Measurements from ENCODE around the gene LRWD1. TPM values are rescaled to one million over a fixed set of nuclear protein-coding genes. Genes with fewer than 3 reads are reported as not detected.

LRWD1 gene
- total RNA-seq, 1 experiment from 2014 or later: 39.5 TPM

- Histone ChIP-seq H3K4me2 (ENCODE audit: low read length) (no peak overlapping the region), H2AFZ (ENCODE audit: low read depth, low read length, poor library complexity, severe bottlenecking) (no peak overlapping the region), H3K27me3 (ENCODE audit: insufficient read depth, low read length) (no peaks in the 10 kb centered on the region), H3K4me3 (replicated peaks in 1 of 2; ENCODE audit: low read depth in 1 of 2, low read length in 2 of 2) (no peak overlapping the region), H4K20me1 (ENCODE audit: insufficient read depth) (no peaks in the 10 kb centered on the region), H3K9me3 (ENCODE audit: control insufficient read depth in 1 of 2, insufficient read depth in 1 of 2, low read depth in 1 of 2, low read length in 2 of 2) (no peaks in the 10 kb centered on the region), H3K27ac (ENCODE audit: low read depth, low read length) (no peak overlapping the region), H3K36me3 (ENCODE audit: control insufficient read depth in 1 of 2, insufficient read depth in 2 of 2, low read length in 2 of 2) (no peaks in the 10 kb centered on the region; a peak in 1 of 4 replicates), H3K4me1 (ENCODE audit: control insufficient read depth in 1 of 2, insufficient read depth in 2 of 2, low read length in 2 of 2) (peaks cover 6 to 25% of the 10 kb centered on the region in 2 experiments), H3K9me2 (ENCODE audit: insufficient read depth) (no peaks in the 10 kb centered on the region), H3K9ac (ENCODE audit: low read length) (no peak overlapping the region), H3K79me2 (ENCODE audit: insufficient read depth, low read length) (no peaks in the 10 kb centered on the region)
- ChIA-PET POLR2A (no interaction called here), RAD21 (ENCODE audit: low non-redundant PET in 1 of 2, low total read pairs in 2 of 2, uncharacterized antibody in 2 of 2, unreplicated experiment in 2 of 2) (no interaction called here), CTCF (interaction anchor here (1.4 kb wide), 1 partner anchor 43 kb away, joined by 3 read pairs; no protein-coding TSS in a partner anchor)
- BruUV-seq (replicated peaks): no TSS peak
- no peak for DNase-seq (ENCODE audit: low read depth, low spot score)
- ATAC-seq: no peak
- no peak for TF ChIP-seq FOSL1 (IDR thresholded peaks at IDR 0.05; ENCODE audit: low read depth)
- no peak for TF ChIP-seq ZFX (IDR thresholded peaks at IDR 0.05)
- TF ChIP-seq EGR1 (IDR thresholded peaks at IDR 0.05; ENCODE audit: low read depth): no peak
- no peak for TF ChIP-seq RAD21 (IDR thresholded peaks at IDR 0.05; ENCODE audit: low read depth)
- no peak for TF ChIP-seq SP1 (IDR thresholded peaks at IDR 0.05; ENCODE audit: low read depth)
- no peak for TF ChIP-seq JUND (IDR thresholded peaks at IDR 0.05)
- intact Hi-C loops (cut with micrococcal nuclease): no loop called here
Observed at GRCh38 chr7:102447311-102447710, 17.5 kb upstream of the LRWD1 start.

DNA sequence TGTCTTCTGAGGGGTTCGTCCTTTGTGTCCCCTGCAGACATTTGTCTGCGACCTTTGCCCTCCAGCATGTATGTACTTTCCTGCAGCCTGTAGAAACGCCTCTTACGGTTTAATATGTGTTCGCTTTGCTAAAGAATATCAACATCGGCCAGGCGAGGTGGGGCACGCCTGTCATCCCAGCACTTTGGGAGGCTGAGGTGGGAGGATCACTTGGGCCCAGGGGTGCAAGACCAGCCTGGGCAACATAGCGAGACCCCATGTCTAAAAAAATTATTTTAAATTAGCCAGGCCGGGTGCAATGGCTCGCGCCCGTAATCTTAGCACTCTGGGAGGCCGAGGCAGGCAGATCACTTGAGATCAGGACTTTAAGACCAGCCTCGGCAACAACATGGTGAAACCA lies 15.6 kb upstream of the LRWD1 start:
- Histone ChIP-seq H3K4me1 (ENCODE audit: control insufficient read depth in 1 of 2, insufficient read depth in 2 of 2, low read length in 2 of 2) (peaks cover 6 to 25% of the 10 kb centered on the region in 2 experiments), H3K9me2 (ENCODE audit: insufficient read depth) (no peaks in the 10 kb centered on the region), H3K27me3 (ENCODE audit: insufficient read depth, low read length) (no peaks in the 10 kb centered on the region), H2AFZ (ENCODE audit: low read depth, low read length, poor library complexity, severe bottlenecking) (no peak overlapping the region), H3K4me2 (ENCODE audit: low read length) (no peak overlapping the region), H3K79me2 (ENCODE audit: insufficient read depth, low read length) (no peaks in the 10 kb centered on the region), H3K27ac (ENCODE audit: low read depth, low read length) (no peak overlapping the region), H3K9me3 (ENCODE audit: control insufficient read depth in 1 of 2, insufficient read depth in 1 of 2, low read depth in 1 of 2, low read length in 2 of 2) (no peaks in the 10 kb centered on the region), H4K20me1 (ENCODE audit: insufficient read depth) (no peaks in the 10 kb centered on the region), H3K9ac (ENCODE audit: low read length) (no peak overlapping the region), H3K36me3 (ENCODE audit: control insufficient read depth in 1 of 2, insufficient read depth in 2 of 2, low read length in 2 of 2) (no peaks in the 10 kb centered on the region; a peak in 1 of 4 replicates), H3K4me3 (replicated peaks in 1 of 2; ENCODE audit: low read depth in 1 of 2, low read length in 2 of 2) (no peak overlapping the region)
- intact Hi-C loops (cut with micrococcal nuclease): no loop called here
- ATAC-seq (no peak), DNase-seq (ENCODE audit: low read depth, low spot score) (no peak)
- ChIA-PET RAD21 (ENCODE audit: low non-redundant PET in 1 of 2, low total read pairs in 2 of 2, uncharacterized antibody in 2 of 2, unreplicated experiment in 2 of 2) (interaction anchor here in 1 of 2 experiments (1.7 kb wide), 1 partner anchor 45 kb away, joined by 5 read pairs; no protein-coding TSS in a partner anchor), CTCF (interaction anchor here (0.7 to 2.2 kb wide), 2 partner anchors 37 to 47 kb away, joined by 3 to 14 read pairs; no protein-coding TSS in a partner anchor), POLR2A (no interaction called here)
- BruUV-seq (replicated peaks): no TSS peak
- TF ChIP-seq POLR2AphosphoS5 (IDR thresholded peaks at IDR 0.05; ENCODE audit: low read depth, low read length) (no peak), EGR1 (IDR thresholded peaks at IDR 0.05; ENCODE audit: low read depth) (no peak), JUND (IDR thresholded peaks at IDR 0.05) (no peak), MAX (IDR thresholded peaks at IDR 0.05) (no peak), RAD21 (IDR thresholded peaks at IDR 0.05; ENCODE audit: low read depth) (no peak), FOSL1 (IDR thresholded peaks at IDR 0.05; ENCODE audit: low read depth) (no peak), REST (IDR thresholded peaks at IDR 0.05; ENCODE audit: low read depth) (no peak), TCF7L2 (IDR thresholded peaks at IDR 0.05; ENCODE audit: borderline replicate concordance, extremely low read depth, insufficient read depth, insufficient read length) (no peak), SIN3A (IDR thresholded peaks at IDR 0.05; ENCODE audit: low read depth) (no peak), EZH2phosphoT487 (IDR thresholded peaks at IDR 0.05; ENCODE audit: borderline replicate concordance) (no peak), CBX3 (IDR thresholded peaks at IDR 0.05; ENCODE audit: low read depth) (no peak), SP1 (IDR thresholded peaks at IDR 0.05; ENCODE audit: low read depth) (no peak), CEBPB (IDR thresholded peaks at IDR 0.05; ENCODE audit: low read depth) (no peak), EZH2 (IDR thresholded peaks at IDR 0.05) (no peak), SRF (IDR thresholded peaks at IDR 0.05; ENCODE audit: low read depth) (no peak)
- TF ChIP-seq, protein P1, sequence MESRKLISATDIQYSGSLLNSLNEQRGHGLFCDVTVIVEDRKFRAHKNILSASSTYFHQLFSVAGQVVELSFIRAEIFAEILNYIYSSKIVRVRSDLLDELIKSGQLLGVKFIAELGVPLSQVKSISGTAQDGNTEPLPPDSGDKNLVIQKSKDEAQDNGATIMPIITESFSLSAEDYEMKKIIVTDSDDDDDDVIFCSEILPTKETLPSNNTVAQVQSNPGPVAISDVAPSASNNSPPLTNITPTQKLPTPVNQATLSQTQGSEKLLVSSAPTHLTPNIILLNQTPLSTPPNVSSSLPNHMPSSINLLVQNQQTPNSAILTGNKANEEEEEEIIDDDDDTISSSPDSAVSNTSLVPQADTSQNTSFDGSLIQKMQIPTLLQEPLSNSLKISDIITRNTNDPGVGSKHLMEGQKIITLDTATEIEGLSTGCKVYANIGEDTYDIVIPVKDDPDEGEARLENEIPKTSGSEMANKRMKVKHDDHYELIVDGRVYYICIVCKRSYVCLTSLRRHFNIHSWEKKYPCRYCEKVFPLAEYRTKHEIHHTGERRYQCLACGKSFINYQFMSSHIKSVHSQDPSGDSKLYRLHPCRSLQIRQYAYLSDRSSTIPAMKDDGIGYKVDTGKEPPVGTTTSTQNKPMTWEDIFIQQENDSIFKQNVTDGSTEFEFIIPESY (IDR thresholded peaks at IDR 0.05; ENCODE audit: extremely low read depth, insufficient replicate concordance, low read length): no peak

All from HCT116 (cell line).